GM21360 (cell line): ENCODE results near the gene MYOCOS.
"Not testable (repeated sequence)": the region's sequence is repeated elsewhere in the genome, so short reads cannot be mapped to it uniquely, and the experiment has no call there.

Experiments
- ATAC-seq: cut with Tn5 transposase; IDR thresholded peaks from one replicate; pipeline ENCODE4 v1.9.1; 2021; ENCODE audit warnings: mild to moderate bottlenecking, moderate library complexity; ENCODE audit not compliant: unreplicated experiment

MYOCOS gene

DNA sequence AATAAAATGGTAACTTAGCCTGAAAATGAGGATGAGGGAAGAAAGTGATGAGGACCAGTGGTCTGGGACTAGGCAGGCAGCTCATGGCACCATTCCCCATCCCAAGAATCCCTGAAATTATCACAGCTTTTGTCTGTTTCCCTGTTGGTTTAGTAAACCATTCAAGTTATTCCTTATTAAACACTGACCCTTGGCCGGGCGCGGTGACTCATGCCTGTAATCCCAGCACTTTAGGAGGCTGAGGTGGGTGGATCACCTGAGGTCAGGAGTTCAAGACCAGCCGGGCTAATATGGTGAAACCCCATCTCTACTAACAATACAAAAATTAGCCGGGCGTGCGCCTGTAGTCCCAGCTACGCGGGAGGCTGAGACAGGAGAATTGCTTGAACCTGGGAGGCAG, 34.2 kb downstream of the MYOCOS start:
- ATAC-seq: not testable (repeated sequence)

- no peak for ATAC-seq
Measured at GRCh38 chr1:171661076-171661650, 39.1 kb downstream of the MYOCOS start.

DNA sequence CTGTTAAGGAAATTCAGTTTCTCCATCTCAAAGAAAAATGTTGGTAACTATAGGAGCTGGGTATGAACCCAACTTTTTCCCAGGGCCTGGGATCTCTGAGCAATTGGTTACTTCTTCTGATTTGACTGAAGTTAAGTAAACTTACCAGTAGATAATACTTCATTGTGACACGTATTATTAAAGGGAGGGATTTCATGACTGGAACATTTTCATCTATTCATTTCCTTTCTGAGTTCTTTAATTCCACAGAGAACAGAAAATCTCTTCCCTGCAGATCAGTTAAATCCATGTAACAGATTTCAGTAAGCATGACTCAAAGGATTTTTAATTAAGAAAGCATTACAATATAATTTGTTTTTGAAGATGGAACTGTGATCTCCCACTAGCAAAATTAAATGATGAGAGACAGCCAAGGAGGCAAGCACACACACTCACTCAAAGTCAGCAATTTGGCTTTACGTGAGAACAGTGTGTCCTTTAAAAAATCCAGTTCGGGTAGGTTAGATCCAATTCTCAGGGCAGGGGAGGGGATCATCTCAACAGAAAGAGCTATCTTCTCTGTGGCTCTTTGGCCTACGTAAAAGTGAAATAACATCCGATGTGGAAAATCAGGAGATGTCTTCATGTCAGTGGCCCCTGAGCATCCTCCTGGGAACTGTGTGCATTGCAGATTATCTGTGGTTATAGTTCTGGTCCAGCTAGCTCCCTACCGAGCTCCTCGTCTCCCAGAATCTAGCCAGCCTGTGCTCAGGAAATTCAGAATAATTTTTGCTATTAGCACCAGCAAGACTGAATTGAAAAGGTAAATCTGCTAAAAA, 41.2 kb downstream of the MYOCOS start:
- ATAC-seq: no peak

- no peak for ATAC-seq
Measured at GRCh38 chr1:171663854-171664575, 42.0 kb downstream of the MYOCOS start.

DNA sequence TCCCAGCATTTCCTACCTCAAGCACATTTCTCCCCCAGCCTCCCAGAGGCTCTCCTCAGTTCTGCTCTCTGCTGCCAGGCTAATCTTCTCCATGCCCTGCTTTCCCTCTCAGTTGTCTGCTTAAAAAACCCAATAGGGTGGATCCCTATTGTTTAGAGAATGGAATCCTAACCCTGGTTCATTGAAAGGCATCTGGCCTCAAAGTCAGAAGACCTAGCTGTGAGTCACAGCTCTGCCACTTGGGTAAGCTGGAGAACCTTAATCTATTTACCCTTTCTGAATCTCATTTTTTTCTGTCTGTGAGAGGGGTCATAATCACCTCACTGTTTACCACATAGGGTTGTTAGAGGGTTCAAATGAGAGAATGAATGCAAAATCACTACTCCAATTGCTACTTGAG, 42.9 kb downstream of the MYOCOS start:
- ATAC-seq: no peak

- ATAC-seq: no peak
Measured at GRCh38 chr1:171666114-171666769, 44.2 kb downstream of the MYOCOS start.

GRCh38 chr1:171668372-171668771, 46.3 kb downstream of the MYOCOS start:
- ATAC-seq: no peak

DNA sequence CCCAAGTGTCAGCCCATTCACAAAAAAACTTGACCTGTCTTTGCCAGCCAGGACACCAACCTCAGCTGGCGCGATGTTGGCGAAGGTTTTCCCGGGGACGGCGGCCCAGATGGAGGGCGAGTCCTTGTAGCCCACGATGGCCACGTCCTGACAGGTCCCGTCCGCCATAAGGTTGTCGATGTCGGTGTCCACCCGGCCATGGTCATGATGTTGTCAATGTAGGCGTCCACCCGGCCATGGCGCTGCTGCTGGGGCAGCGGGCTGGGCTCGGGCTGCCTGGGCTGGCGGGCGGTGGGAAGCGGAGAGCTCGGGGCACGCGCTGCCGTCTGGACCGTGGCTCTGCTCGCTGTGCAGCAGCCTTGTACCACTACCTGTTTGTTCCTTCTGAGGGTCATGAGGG, 48.7 kb downstream of the MYOCOS start:
- no peak for ATAC-seq

GRCh38 chr1:171674431-171675405, 52.7 kb downstream of the MYOCOS start:
- ATAC-seq: no peak
